CD4-positive, CD25-positive, alpha-beta regulatory T cell (primary cell): ENCODE results near the gene BAHCC1. TPM values are rescaled to one million over a fixed set of nuclear protein-coding genes. Genes with fewer than 3 reads are reported as not detected.
A peak's percentile ranks its signal among the peaks of the same experiment; 100 is the strongest.

Experiments
- ATAC-seq, 2 donors: fragments of 150-1000 bp; cut with Tn5 transposase; one replicate each; pipeline ENCODE4 v1.10.0; 2021; ENCODE audit warnings: low read depth in 2 of 2, moderate number of reproducible peaks in 2 of 2, moderate library complexity in 1 of 2
- DNase-seq, 3 donors: peaks; one replicate each; pipeline versions ENCODE4 v3.0.0 to v3.0.0-alpha.2; 2012 to 2022; ENCODE audit warnings: mixed read lengths in 1 of 3
- H3K27ac ChIP-seq: one replicate; pipeline ENCODE4 v1.7.0; 2013; ENCODE audit warnings: mild to moderate bottlenecking, low read length; ENCODE audit not compliant: insufficient read depth, poor library complexity, severe bottlenecking
- H3K27me3 ChIP-seq: one replicate; pipeline ENCODE4 v1.7.0; 2013; ENCODE audit warnings: low read length; ENCODE audit not compliant: control insufficient read depth, insufficient read depth
- H3K36me3 ChIP-seq: one replicate; pipeline ENCODE4 v1.7.0; 2013; ENCODE audit warnings: mild to moderate bottlenecking, low read length, moderate library complexity; ENCODE audit not compliant: control insufficient read depth, insufficient read depth
- H3K4me1 ChIP-seq: 2 replicates; pipeline ENCODE4 v1.7.0; 2013; ENCODE audit warnings: mild to moderate bottlenecking, low read length; ENCODE audit not compliant: insufficient read depth, control insufficient read depth, poor library complexity, severe bottlenecking
- H3K4me3 ChIP-seq: one replicate; pipeline ENCODE4 v1.7.0; 2013; ENCODE audit warnings: low read depth, mild to moderate bottlenecking, low read length, moderate library complexity
- H3K9me3 ChIP-seq, 2 experiments: 1 replicate in 1 of 2; 2 replicates in 1 of 2; pipeline ENCODE4 v1.7.0; 2013; ENCODE audit warnings: low read length in 2 of 2, mild to moderate bottlenecking in 1 of 2, moderate library complexity in 1 of 2; ENCODE audit not compliant: control insufficient read depth in 2 of 2
- H3K27ac Mint-ChIP-seq, 3 donors: one replicate each; pipeline ENCODE4 v1.8.0; 2020 to 2022; ENCODE audit warnings: mild to moderate bottlenecking in 3 of 3, mixed read lengths in 3 of 3, moderate library complexity in 2 of 3
- H3K27me3 Mint-ChIP-seq: one replicate; pipeline ENCODE4 v1.8.0; 2022; ENCODE audit warnings: mild to moderate bottlenecking, mixed read lengths
- H3K36me3 Mint-ChIP-seq: one replicate; pipeline ENCODE4 v1.8.0; 2020; ENCODE audit warnings: mixed read lengths
- H3K4me1 Mint-ChIP-seq, 4 donors: one replicate each; pipeline ENCODE4 v1.8.0; 2020 to 2022; ENCODE audit warnings: mixed read lengths in 4 of 4, mild to moderate bottlenecking in 1 of 4
- H3K4me3 Mint-ChIP-seq, 4 donors: one replicate each; pipeline ENCODE4 v1.8.0; 2020 to 2022; ENCODE audit warnings: mild to moderate bottlenecking in 4 of 4, mixed read lengths in 4 of 4, moderate library complexity in 3 of 4
- H3K9me3 Mint-ChIP-seq, 7 donors: one replicate each; pipeline ENCODE4 v1.8.0; 2020 to 2022; ENCODE audit warnings: mixed read lengths in 7 of 7, mild to moderate bottlenecking in 3 of 7, moderate library complexity in 2 of 7
- polyA plus RNA-seq, 4 donors: library from polyadenylated mRNA; unstranded; fragments of 300-500 nt; fragmentation: Illumina TruSeq; gene quantifications; one replicate each; pipeline ENCODE4 v1.2.3, GENCODE V29; 2021
- total RNA-seq: library from RNA; stranded (reverse); gene quantifications from one replicate; pipeline ENCODE4 v1.2.3, GENCODE V29; 2022

BAHCC1 gene
- total and polyA plus RNA-seq, 5 donors from 2014 or later, result 0.54 TPM; not detected in 4

DNA sequence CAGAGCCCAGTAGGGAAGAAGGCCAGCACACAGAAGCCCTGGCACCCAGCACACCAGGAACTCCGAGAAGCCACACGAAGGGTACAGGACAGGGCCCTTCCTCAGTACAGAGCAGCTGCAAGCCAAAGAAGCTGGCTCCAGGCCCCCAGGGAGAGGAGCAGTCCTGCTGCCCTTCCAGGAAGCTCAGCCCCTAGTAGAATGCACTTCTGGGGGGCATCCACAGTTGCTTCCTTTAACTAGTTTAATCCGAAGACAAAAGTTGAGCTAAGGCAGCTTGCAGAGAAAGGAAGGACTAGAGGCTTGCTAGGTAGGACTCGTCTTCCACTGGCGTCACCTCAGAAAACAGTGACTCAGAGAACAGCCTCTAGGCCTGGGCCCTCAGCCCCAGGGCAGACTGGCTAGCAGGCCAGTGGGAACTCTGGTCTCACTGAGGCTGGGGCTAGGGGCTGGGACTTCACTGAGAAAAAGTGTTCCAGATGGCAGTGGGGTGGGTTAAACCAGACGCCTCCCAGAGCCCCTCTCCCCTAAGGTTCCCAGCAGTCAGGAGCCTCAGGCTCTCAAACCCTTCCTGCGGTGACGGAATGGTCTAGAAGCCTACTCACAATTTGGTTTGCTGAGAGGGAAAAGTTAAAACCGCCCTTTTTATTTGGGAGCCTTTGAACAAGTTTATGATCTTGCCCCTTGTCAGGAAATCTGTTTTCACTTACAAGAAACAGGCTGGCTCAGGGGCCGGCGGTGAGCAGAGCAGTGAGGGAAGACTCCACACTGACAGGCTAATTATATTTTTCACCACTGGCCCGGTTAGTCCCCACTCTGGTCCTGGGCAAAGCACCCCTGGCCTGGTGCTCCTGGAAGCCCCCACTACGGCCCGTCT is 75.9 kb downstream of the BAHCC1 start:
- no peaks in the 10 kb centered on the region for H3K36me3 ChIP-seq
- no peaks in the 10 kb centered on the region for H3K27me3 ChIP-seq
- Mint-ChIP-seq H3K27me3 (peaks cover 4% of the 10 kb centered on the region), H3K27ac (no peak overlapping the region), H3K36me3 (no peaks in the 10 kb centered on the region), H3K4me3 (no peak overlapping the region), H3K9me3 (peaks cover 0 to 2% (median 0%) of the 10 kb centered on the region in 7 donors), H3K4me1 (no peaks in the 10 kb centered on the region)
- no peaks in the 10 kb centered on the region for H3K4me1 ChIP-seq
- H3K4me3 ChIP-seq, result no peak overlapping the region
- no peak overlapping the region for H3K27ac ChIP-seq
- ATAC-seq (no peak), DNase-seq (no peak)
- no peaks in the 10 kb centered on the region for H3K9me3 ChIP-seq

DNA sequence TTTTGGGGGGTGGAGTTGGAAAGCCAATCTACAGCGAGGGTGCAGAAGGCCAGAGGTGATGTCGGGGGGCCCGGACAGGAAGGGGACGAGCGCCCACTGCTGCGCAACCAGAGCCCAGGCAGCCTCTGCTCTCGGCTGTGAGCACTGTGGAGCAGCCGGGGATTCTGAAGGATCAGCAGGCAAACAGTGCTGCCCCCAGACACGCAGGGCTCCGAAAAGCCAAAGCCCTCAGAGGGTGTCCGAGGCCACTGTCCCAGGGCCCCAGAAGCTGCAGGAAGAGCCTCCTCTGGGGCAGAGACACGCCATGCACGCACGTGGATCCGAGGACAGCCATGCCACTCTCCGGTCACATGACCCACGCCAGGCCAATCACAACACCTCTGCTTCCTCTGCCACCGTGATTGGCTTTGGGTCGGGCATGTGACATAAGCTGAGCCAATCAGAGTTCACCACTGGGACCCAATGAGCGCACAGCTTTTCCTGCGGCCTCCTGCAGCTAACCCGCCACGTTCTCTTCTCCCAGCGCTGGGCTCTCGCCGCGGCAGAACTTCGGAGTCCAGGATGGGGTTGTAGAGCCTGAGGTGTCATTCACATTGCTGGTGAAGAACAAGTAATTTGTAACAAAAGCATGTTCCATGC is 76.7 kb downstream of the BAHCC1 start:
- Mint-ChIP-seq H3K27me3 (peaks cover 5% of the 10 kb centered on the region), H3K27ac (no peak overlapping the region), H3K4me3 (no peak overlapping the region), H3K4me1 (no peaks in the 10 kb centered on the region), H3K9me3 (peaks cover 0 to 2% (median 0%) of the 10 kb centered on the region in 7 donors), H3K36me3 (no peaks in the 10 kb centered on the region)
- Histone ChIP-seq H3K9me3 (no peaks in the 10 kb centered on the region), H3K4me1 (no peaks in the 10 kb centered on the region), H3K27ac (no peak overlapping the region), H3K36me3 (no peaks in the 10 kb centered on the region), H3K27me3 (no peaks in the 10 kb centered on the region), H3K4me3 (no peak overlapping the region)
- peak in 1 of 2 donors; percentile 35 for ATAC-seq
- no peak for DNase-seq

DNA sequence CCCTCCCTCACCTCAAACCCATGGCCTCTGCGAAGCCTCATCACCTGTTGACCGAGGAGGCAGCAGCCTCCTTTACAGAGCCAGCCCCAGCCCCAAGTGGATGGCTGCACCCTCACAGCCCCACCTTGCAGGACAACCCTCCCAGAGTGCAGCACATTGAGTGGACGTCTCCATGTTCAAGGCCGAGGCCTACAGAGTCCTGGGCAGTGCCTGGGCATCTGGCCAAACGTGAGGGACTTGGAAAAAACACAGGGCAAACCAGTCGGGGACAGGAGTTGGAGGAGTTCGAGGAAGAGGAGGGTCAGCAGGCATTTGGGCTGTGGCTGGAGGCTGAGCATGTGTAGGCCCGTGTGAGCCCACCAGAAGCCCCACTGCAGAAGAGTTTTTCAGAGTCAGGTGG is 77.8 kb downstream of the BAHCC1 start:
- Mint-ChIP-seq H3K27ac (no peak overlapping the region), H3K27me3 (peaks cover 8% of the 10 kb centered on the region), H3K36me3 (no peaks in the 10 kb centered on the region), H3K4me3 (no peak overlapping the region), H3K4me1 (peaks cover 0 to 2% (median 0%) of the 10 kb centered on the region in 4 donors), H3K9me3 (peaks cover 0 to 2% (median 0%) of the 10 kb centered on the region in 7 donors)
- ATAC-seq (no peak), DNase-seq (no peak)
- Histone ChIP-seq H3K4me1 (no peaks in the 10 kb centered on the region), H3K9me3 (no peaks in the 10 kb centered on the region), H3K27ac (no peak overlapping the region), H3K27me3 (no peaks in the 10 kb centered on the region), H3K36me3 (no peaks in the 10 kb centered on the region), H3K4me3 (no peak overlapping the region)

DNA sequence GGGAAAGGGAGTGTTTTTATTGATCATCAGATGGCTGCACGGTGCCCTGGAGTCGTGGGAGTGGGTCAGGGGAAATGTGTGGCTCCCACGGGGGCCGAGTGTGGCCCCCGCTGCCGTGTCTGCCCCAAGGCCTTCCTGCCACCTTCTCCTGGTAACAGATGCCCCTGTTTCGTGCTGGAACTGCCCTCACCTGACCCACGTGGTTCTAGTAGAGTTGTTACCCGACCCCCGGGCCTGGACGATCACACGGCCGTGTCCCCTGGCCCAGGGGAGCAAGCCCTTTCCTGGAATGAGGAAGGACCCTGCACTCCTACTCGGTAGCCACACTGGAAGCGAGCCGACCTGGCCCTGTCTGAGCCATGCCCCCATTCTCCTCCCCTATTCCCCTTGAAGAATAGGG is 79.7 kb downstream of the BAHCC1 start:
- H3K36me3 Mint-ChIP-seq, result no peaks in the 10 kb centered on the region
- ATAC-seq (no peak), DNase-seq (no peak)
- peaks cover 0 to 2% (median 0%) of the 10 kb centered on the region in 7 donors for H3K9me3 Mint-ChIP-seq
- H3K4me1 ChIP-seq, result no peaks in the 10 kb centered on the region
- no peak overlapping the region for H3K4me3 Mint-ChIP-seq
- H3K27me3 ChIP-seq, result no peaks in the 10 kb centered on the region
- H3K36me3 ChIP-seq, result no peaks in the 10 kb centered on the region
- H3K4me1 Mint-ChIP-seq, result peaks cover 0 to 3% (median 0%) of the 10 kb centered on the region in 4 donors
- no peak overlapping the region for H3K27ac ChIP-seq
- no peak overlapping the region for H3K4me3 ChIP-seq
- H3K27ac Mint-ChIP-seq, result no peak overlapping the region
- H3K27me3 Mint-ChIP-seq, result peaks cover 8% of the 10 kb centered on the region
- no peaks in the 10 kb centered on the region for H3K9me3 ChIP-seq

DNA sequence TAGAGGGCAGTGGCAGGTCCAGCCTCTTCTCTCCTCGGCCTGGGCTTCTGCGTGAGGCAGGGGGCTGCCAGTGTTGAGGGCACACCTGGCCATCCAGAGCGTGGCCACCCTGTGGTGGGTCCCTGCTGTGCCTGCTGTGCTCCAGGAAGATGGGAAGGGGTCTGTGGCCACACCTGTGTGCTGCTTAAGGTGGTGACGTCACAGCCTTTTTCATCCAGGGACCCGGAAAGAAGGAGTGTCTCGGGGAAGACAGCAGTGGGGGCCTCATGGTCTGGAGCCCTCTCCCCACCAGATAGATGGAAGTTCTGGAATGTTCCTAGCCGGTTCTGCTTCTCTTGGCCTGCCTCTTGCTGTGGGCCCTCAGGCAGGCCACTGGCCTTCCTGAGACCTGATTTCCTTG is 80.8 kb downstream of the BAHCC1 start:
- peaks cover 0 to 5% (median 3%) of the 10 kb centered on the region in 4 donors for H3K4me1 Mint-ChIP-seq
- H3K27ac Mint-ChIP-seq, result no peak overlapping the region
- H3K36me3 Mint-ChIP-seq, result no peaks in the 10 kb centered on the region
- H3K27me3 Mint-ChIP-seq, result peaks cover 16% of the 10 kb centered on the region
- DNase-seq (no peak), ATAC-seq (no peak)
- Histone ChIP-seq H3K4me1 (peaks cover 4% of the 10 kb centered on the region), H3K4me3 (no peak overlapping the region), H3K27me3 (peaks cover 4% of the 10 kb centered on the region), H3K27ac (no peak overlapping the region), H3K36me3 (no peaks in the 10 kb centered on the region), H3K9me3 (no peaks in the 10 kb centered on the region)
- H3K4me3 Mint-ChIP-seq, result no peak overlapping the region
- H3K9me3 Mint-ChIP-seq, result peaks cover 0 to 2% (median 0%) of the 10 kb centered on the region in 7 donors

DNA sequence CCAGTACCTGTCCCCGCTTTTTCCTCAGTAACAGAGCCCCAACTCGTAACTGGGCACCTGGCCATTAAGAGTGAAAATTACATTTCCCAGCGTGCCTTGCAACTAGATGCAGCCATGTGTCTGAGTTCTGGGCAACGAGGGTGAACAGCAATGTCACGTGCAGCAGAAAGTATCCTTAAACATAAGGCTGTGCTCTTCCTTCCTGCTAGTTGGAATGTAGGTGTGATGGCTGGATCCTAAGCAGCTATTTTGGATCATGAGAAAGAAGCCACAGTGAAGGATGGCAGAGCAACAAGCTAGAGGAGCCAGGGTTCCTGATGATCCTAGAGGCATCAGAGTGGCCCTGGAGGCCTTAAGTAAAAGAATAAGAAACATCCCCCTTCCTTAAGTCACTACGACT is 81.4 kb downstream of the BAHCC1 start:
- Mint-ChIP-seq H3K9me3 (peaks cover 0 to 2% (median 0%) of the 10 kb centered on the region in 7 donors), H3K4me3 (no peak overlapping the region), H3K36me3 (no peaks in the 10 kb centered on the region), H3K27ac (no peak overlapping the region), H3K27me3 (peaks cover 16% of the 10 kb centered on the region), H3K4me1 (peaks cover 0 to 6% (median 3%) of the 10 kb centered on the region in 4 donors)
- peaks cover 7% of the 10 kb centered on the region for H3K4me1 ChIP-seq
- DNase-seq (no peak), ATAC-seq (no peak)
- peaks cover 4% of the 10 kb centered on the region for H3K27me3 ChIP-seq
- H3K36me3 ChIP-seq, result no peaks in the 10 kb centered on the region
- H3K4me3 ChIP-seq, result no peak overlapping the region
- H3K9me3 ChIP-seq, result no peaks in the 10 kb centered on the region
- no peak overlapping the region for H3K27ac ChIP-seq

DNA sequence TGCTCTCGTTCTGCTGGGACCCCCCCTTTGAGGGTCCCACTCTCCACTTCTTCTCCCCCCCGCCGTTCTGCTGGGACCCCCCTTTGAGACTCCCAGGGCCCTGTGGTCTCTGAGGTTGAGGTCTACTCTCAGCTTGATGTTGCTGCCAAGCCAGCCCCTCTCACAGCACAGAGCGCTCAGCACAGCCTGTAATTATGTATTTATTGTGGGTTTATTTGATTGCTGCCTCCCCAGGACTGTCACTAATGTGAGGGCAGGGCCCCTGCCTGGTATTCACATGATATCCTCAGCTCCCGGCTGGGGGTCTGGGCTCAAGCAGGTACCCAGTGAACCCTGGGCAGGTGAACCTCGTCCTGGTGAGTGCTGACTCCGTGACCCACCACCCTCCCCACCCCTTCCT is 81.9 kb downstream of the BAHCC1 start:
- H3K36me3 ChIP-seq, result no peaks in the 10 kb centered on the region
- H3K27ac ChIP-seq, result no peak overlapping the region
- no peak overlapping the region for H3K4me3 ChIP-seq
- Mint-ChIP-seq H3K9me3 (peaks cover 0 to 2% (median 0%) of the 10 kb centered on the region in 7 donors), H3K4me3 (no peak overlapping the region), H3K4me1 (peaks cover 0 to 11% (median 3%) of the 10 kb centered on the region in 4 donors), H3K36me3 (no peaks in the 10 kb centered on the region), H3K27me3 (peaks cover 21% of the 10 kb centered on the region), H3K27ac (no peak overlapping the region)
- peaks cover 4% of the 10 kb centered on the region for H3K27me3 ChIP-seq
- H3K9me3 ChIP-seq, result no peaks in the 10 kb centered on the region
- peaks cover 10% of the 10 kb centered on the region for H3K4me1 ChIP-seq
- DNase-seq (no peak), ATAC-seq (no peak)
